Iris pigment epithelial cell (primary cell): ENCODE data around the gene KIF26B.
"Not testable (repeated sequence)": the region's sequence is repeated elsewhere in the genome, so short reads cannot be mapped to it uniquely, and the experiment has no call there.

Source experiments
- DNase-seq: peaks from one replicate; pipeline ENCODE4 v3.0.0-alpha.2; 2011; ENCODE audit warnings: low read depth

Gene KIF26B

DNA sequence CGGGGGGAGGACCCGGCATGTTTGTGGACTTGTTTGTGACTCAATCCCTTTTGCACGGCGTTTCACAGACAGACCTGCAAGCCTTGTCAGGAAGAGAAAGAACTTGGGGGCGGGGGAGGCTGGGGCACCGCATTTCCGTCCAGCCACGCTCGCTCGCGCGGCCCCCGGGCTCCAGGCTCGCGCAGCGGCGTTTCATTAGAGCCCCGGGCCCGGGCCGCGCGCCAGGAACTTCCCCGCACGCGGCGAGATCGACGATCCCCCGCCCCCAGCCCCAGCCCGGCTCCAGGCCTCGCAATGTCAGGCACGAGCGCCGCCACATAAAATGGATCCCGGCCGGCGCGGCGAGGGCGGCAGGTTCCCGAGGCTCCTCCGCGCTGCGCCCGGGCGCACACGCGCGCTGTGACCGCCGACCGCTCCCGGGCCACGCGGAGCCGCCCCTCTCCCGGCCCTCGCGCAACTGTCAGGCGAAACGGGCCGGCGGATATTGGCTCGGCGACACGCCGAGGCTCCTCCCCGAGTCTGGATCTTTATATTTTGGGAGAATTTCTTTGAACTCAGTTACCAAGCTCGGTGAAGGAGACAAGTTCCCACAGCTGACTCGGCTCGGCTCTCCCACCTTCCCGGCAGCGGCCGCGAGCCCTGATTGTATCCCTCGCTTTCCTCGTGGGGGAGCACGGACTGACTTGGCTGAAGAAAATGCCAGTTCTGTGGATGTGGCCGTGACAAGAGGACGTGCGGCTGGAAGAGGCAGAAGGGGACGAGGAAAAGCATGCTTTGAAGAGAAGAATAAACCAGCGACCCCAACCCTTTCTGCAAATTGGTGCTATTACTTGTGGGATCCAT, at the start of gene KIF26B:
Gene KIF26B (plus strand): TSS at position 557 of the 843 bp plus-strand sequence. CDS start 440 bp downstream, outside the sequence.
- peak; percentile 71 for DNase-seq

DNA sequence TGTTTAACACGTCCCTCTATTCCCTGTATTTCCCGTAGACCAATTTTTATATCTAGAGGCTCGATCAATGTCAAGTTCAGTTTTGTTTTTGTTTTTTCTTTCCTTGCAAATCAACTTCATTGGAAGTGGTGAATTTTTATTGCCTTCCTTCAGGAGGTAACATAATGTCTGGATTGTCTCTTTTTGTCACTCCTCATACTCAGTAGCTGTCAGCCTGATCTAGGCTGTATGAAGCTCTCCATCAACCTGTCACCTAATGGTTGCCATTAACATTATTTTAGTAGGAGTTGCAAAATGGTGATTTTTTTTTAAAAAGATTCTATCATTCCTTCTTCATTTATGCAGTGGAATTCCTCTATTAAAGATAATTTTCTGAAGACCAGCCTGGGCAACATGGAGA, 49.7 kb upstream of the KIF26B start:
- no peak for DNase-seq

DNA sequence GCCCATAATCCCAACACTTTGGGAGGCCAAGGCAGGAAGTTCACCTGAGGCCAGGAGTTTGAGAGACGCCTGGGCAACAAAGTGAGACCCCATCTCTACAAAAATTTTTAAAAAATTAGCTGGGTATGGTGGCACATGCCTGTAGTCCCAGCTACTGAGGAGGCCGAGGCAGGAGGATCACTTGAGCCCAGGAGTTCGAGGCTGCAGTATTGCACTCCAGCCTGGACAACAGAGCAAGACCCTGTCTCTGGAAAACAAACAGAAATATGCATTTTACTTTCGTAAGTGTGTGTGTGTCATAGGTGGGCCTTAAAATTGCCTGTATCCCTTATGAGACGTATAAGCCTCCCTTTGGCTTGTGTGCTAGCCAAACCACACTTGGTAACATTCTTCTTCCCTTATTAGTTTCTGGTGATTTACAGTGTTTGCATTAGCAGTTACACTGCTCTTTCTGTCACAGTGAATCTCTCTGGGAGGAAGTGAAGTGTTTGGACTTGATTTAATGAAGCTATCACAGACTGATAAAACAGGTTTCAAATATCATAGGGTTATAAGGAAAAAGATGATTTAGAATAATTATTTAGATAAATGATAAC, 48.9 kb upstream of the KIF26B start:
- peak; percentile 29 for DNase-seq

DNA sequence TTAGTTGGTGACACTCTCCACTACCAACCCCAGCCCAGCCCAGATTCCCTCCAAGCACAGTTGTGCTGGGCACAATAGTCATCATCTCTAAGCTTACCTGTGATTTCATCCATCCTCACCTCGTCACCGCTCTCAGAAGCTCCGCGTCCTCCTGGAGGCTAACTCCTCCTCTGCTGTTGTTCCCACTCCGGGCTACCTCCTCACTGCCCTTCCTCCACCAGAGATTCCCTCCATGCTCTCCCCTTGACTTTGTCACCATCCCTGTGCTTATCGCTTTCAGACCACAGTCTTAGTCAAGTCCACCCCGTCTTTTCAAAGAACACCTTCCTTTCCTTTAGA, 47.0 kb upstream of the KIF26B start:
- DNase-seq = no peak

GRCh38 chr1:245108246-245108645, 46.5 kb upstream of the KIF26B start:
- no peak for DNase-seq

- DNase-seq = no peak
Observed at GRCh38 chr1:245108909-245109308, 45.9 kb upstream of the KIF26B start.

DNA sequence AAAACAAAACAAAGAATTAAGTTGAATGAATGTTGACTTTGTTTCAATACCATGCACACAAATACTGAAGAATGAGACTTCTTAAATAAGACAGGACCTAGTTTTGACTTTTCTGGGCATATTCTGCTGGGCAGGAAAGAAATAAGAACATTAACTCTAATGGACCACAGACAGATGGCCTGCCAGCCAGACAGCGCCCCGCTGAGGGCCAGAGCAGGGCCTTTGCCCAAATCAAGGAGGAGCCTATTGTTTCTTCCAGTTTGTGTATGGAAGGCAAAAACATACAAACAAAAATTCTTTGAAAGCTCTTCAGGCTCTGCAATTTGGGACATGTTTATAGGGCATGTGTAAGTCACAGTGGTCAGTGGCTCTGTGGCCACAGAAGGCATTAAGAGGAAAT, 44.4 kb upstream of the KIF26B start:
- DNase-seq = no peak

DNA sequence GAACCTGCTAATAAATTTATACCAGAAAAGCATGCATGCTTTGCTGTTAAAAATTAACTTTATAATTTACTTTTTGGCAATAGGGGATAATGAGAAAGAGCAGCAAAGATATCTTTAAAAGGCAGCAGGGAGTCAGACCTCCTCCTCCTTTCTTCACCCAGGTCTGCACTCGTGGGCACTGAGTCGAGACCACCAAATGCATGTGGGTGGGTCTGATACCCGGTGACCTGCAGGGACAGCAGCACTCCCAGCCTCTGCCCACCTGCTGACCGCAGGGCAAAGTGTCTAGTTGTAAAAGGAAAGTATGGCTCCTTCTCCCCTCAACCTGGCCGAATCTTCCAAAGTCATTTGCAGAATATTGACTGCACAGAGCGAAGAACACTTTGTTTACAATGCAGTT, 43.7 kb upstream of the KIF26B start:
- no peak for DNase-seq

- no peak for DNase-seq
Observed at GRCh38 chr1:245113649-245114048, 41.1 kb upstream of the KIF26B start.

DNA sequence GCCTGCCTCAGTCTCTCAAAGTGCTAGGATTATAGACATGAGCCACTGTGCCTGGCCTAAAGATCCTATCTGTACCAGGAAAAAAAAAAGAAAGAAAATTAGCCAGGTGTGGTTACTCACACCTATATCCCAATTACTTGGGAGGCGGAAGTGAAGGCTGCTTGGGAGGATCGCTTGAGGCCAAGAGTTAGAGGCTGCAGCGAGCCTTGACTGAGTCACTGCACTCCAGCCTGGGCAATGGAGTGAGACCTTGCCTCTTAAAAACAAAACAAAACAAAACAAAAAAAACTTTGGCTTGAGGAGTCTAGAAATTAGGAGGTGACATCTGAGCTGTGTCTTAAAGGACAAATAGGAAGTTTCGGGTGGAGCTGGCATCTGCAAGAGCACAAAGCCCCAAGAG, 38.7 kb upstream of the KIF26B start:
- DNase-seq = no peak

GRCh38 chr1:245116751-245117150, 38.0 kb upstream of the KIF26B start:
- no peak for DNase-seq

DNA sequence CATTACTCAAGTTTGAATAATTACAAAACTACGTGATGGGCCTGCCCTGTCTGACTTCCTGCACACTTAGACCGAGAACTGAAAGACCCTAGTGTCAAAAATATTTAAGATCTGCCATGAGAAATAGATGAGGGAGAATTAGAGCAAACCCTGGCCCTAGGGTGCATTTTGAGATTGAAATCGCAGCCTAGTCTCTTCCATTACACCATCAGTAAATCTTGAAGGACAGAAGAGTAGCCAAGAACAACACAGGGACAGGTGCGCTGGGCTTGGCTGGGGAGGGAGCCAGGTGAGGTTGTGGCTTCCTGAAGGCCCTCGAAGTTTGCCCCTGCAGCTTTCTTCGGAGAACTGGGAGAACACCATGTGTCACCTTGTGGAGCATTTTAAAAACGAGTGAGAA, 36.7 kb upstream of the KIF26B start:
- no peak for DNase-seq

DNA sequence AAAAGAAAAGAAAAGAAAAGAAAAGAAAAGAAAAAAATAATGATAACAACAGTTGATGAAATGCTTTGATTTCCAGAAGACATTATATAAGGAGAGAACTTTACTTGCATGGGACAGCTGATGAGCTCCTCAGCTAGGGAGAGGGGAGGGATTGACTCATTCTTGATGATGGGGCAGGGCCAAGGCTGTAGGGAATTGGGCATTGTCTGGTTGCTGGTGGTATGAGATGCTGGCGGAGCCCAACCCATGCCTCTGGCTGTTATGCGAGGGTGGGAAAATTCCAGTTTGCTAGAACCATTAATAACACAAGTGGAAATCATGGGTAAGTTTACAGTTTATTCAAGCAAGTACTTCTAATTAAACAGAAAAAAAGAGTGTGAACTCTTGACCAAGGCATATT, 36.0 kb upstream of the KIF26B start:
- no peak for DNase-seq

GRCh38 chr1:245121523-245121922, 33.3 kb upstream of the KIF26B start:
- no peak for DNase-seq

DNA sequence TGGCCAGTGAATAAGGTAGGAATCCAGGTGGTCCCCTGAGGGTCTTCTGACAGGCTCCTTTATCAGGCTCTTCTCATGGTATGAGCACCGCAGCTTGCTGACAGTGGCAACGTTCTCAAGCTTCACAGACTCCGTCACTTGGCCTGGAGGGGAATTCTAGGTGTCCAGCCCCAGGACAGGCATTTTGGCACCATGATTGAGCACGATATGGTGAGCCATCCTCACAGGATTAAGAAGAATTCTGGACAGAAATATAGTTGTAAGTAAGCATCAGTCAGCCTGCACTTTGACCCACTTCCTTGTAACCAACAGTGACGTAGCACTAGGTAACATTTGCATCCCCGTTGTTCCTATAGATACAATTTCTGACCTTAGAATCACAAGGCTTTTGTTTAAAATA, 30.5 kb upstream of the KIF26B start:
- DNase-seq = no peak

DNA sequence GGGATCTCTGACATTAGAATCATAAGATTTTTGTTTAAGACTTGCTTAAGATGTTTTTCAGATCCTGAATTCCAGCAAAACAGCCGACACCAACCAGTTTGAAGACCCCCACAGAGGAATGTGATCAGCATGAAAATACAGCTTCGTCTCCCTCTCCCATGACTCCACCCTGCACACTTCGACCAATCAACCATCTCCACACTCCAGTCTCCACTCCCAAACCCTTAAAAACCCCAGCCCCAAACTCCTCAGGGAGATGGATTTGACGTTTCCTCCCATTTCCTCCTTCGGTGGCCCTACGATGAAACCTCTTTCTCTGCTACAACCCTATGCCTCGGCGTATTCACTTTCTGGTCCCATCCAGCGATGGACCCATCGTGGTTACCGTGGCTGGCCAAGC, 30.1 kb upstream of the KIF26B start:
- DNase-seq = no peak

- DNase-seq = peak; percentile 6
Observed at GRCh38 chr1:245126530-245126929, 28.3 kb upstream of the KIF26B start.

GRCh38 chr1:245128381-245129101, 26.2 kb upstream of the KIF26B start:
- DNase-seq = no peak

DNA sequence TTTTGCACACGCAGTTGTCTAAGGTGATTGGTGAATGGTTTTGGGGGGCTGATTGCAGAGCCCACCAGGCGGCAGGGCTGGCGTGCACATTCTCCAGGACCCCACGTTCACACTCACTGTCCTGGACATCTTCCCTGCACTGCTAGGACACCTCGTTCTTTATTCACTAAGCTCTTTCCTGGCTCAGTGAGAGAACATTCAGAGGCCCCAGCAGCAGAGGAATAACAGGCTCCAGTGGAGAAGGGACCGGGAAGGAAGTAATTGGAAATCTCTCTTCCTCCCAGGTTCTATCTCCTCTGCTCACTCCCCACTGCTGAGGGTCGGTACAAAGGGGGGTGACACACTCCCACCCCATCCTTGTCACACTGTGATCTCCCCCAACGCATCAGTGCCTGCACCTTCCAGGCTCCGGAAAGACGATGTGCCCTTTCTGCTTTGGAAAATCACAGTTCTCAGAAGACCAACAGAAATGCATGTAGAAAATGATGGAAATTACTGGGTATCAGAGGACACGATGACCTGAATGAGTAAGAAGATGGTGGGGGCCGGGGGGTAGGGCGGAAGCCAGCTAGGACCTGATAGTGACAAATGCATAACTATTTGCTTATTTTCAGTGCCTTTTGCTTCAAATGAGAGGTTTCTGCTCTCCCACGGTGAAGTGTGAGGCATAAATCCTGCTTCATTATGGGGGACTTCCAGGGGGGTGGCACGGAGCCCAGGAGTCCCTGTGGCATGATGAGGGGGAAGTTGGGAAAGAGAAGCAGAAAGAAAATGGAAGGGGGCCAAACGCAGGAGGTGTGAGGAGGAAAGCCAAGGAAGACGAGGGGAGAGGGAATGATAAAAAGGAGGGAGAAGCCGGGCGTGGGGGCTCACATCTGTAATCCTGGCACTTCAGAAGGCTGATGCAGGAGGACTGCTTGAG, 25.2 kb upstream of the KIF26B start:
- DNase-seq = no peak

DNA sequence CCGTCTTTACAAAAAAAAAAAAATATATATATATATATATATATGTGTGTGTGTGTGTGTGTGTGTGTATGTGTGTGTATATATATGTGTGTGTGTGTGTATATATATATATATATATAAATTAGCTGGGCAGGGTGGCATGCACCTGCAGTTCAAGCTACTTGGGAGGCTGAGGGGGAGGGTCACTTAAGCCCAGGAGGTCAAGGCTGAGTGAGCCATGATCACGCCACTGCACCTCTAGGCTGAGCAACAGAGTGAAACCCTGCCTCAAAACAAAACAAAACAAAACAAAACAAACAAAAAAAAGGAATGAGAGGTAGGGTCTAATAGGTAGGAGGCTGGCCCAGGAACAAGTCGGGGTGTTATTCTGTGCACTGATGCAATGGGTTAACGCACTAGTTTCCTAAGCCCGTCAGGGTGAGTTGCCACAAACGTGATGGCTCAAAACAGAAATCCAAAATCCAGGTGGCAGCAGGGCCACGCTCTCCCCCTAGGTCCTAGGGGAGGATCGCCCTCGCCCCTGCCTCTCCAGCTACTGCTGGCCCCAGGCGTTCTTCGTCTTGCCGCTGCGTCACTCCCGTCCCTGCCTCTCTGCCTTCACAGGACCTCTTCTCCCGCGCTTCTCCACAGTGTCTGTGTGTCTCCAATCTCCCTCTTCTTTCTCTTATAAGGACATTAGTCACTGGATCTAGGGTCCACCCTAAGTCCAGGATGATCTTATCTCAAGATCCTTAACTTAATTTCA, 24.3 kb upstream of the KIF26B start:
- not testable (repeated sequence) for DNase-seq

- DNase-seq = no peak
Observed at GRCh38 chr1:245131026-245131393, 23.8 kb upstream of the KIF26B start.
